HG02884 (cell line): ENCODE data around the gene RNF149.

Experiments used
- ATAC-seq: cut with Tn5 transposase; IDR thresholded peaks from one replicate; pipeline ENCODE4 v1.9.1; 2021; ENCODE audit warnings: mild to moderate bottlenecking, moderate library complexity; ENCODE audit not compliant: unreplicated experiment

The RNF149 gene

DNA sequence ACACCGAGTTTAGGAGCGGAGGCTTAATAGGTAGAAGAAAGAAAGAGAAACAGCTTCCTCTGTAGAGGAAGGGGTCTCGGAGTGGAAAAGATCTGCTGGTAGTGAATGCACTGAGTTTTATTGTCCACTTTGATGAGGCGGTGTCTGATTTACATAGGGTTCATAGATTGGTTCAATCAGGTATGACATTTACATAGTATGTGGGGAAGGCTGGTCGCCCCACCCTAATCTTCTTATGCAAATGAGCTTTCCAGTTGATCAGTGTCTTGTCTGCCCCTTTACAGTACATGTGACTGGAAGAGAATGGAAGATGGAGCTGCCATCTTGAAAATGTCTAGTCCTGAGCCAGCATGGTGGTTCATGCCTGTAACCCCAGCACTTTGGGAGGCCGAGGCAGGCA, 75.7 kb downstream of the RNF149 start:
- ATAC-seq = no peak

GRCh38 chr2:101231937-101232730, 76.4 kb downstream of the RNF149 start:
- ATAC-seq = no peak

GRCh38 chr2:101231240-101231639, 77.3 kb downstream of the RNF149 start:
- no peak for ATAC-seq

GRCh38 chr2:101230541-101231001, 77.9 kb downstream of the RNF149 start:
- ATAC-seq = no peak
